Activated naive CD8-positive, alpha-beta T cell treated with anti-CD3 and anti-CD28 coated beads, Interleukin-2, amount 50 U/mL, for 16 hours (primary cell): ENCODE results near the gene CADM4.
"Not testable (repeated sequence)": the region's sequence is repeated elsewhere in the genome, so short reads cannot be mapped to it uniquely, and the experiment has no call there.

Source experiments
- DNase-seq: peaks from one replicate; pipeline ENCODE4 v3.0.0-alpha.2; 2020; ENCODE audit warnings: low read depth, low spot score

CADM4 gene

DNA sequence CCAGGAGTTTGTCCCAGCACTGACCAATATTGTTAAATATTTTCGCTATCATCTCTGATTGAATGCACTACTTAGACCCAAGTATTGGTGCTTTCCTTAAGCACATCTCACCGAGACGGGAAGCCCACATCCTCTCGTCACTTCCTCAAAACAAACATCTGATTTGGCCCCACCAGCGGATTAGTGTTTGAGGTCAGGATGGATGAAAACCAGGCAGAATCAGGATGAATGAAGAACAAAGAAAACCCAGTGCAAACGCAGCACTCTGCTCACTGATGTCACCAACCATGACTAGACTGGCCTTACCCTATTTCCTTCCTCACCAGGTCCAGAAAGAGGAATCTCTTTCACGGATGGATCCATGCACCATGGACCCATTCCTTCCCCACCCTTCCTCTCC is 24.4 kb upstream of the CADM4 start:
- no peak for DNase-seq

GRCh38 chr19:43662487-43662886 is 22.8 kb upstream of the CADM4 start:
- DNase-seq: no peak

- DNase-seq: no peak
Measured at GRCh38 chr19:43660971-43661360, 21.3 kb upstream of the CADM4 start.

DNA sequence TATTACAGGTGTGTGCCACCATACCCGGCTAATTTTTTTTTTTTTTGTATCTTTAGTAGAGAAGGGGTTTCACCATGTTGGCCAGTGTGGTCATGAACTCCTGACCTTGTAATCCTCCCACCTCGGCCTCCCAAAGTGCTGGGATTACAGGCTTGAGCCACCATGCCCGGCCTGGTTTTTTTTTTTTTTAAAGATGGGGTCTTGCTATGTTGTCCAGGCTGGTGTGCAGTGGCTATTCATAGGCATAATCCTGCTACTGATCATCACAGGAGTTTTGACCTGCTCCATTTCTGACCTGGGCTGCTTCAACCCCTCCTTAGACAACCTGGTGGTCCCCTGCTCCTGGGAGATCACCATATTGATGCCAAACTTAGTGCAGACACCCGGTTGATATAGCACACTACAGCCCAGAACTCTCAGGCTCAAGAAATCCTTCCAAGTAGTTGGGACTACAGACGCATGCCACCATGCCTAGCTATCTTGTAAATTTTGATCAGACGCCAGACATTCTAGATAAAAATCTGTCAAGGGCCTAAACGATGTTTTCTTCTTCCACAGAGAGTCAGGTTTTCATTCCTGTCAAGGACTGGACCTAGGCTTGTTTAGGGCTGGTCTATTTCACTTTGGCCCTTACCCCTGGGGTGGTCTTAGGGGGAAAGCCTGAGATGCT is 20.8 kb upstream of the CADM4 start:
- no peak for DNase-seq

DNA sequence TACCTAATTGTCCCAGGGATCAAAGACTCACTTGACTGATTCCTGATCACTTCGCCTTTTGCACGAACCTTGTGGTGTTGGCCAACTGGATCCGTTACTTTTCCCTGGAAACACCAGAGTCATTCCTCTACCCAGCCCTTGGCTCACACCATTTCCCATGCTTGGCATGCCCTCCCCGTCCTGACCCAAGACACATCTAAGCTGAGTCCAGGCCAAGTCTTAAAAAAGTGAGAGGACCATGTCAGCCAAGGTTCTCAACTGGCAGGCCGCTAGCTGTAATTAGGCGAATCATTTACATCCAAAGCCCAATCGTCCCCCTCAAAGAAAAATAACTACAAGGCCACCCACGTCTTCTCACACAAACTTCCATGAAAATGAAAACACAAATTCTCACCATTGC is 18.8 kb upstream of the CADM4 start:
- no peak for DNase-seq

- DNase-seq: no peak
Measured at GRCh38 chr19:43658001-43658400, 18.4 kb upstream of the CADM4 start.

GRCh38 chr19:43656436-43656835 is 16.8 kb upstream of the CADM4 start:
- DNase-seq: no peak

DNA sequence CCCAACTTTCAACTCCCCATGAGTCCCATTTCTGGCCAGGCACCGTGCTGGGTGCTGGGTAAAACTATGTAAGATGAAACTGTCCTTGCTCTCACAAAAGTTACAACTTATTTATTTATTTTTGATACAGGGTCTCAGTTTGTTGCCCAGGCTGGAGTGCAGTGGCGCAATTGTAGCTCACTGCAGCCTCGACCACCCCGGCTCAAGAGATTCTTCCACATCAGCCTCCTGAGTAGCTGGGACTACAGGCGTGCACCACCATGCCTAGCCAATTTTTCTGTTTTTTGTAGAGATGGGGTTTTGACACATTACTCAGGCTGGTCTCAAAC is 12.9 kb upstream of the CADM4 start:
- DNase-seq: no peak

GRCh38 chr19:43651758-43652545 is 12.3 kb upstream of the CADM4 start:
- DNase-seq: no peak

DNA sequence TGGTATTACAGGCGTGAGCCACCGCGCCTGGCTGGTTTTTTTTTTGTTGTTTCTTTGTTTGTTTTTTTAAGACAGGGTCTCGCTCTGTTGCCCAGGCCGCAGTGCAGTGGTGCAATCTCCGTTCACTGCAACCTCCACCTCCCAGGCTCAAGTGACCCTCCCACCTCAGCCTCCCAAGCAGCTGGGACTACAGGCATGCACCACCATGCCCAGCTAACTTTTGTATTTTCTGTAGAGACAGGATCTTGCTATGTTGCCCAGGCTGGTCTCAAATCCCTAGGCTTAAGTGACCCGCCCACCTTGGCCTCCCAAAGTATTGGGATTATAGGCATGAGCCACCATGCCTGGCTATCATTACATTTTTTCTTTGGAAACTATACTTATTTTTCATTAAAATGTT is 10.6 kb upstream of the CADM4 start:
- DNase-seq: not testable (repeated sequence)

DNA sequence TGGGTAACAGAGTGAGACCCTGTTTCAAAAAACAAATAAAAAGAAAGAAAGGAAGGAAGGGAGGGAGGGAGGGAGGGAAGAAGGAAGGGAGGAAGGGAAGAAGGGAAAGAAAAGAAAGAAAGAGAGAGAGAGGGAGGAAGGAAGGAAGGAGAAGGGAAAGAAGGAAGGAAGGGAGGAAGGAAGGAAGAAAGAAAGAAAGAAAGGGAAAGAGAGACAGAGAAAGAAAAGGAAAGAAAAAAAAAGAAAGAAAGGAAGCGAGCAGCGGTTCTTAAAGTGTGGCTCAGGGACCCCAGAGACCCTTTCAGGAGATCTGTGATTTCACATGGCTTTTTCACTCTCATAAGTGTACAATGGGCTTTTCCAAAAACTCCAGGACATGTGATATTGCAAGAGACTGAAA is 9.9 kb upstream of the CADM4 start:
- no peak for DNase-seq

DNA sequence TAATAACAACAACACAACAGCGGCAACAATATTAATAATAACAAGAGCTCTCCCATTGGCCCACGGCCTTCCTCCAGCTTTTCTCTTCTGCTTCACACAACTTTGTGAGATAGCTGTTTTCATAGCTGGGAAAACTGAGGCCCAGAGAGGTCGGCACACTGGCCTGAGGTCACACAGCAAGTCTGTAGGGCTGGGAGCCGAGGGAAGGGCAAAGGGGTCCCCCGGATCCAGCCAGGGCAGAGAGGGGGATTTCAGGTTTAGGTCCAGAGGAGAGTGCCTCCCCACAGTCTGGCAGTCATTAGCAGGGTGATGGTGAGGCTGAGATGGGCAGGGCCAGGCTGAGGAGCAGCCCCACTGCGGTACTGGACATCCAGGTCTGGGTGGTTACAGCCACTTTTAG is 9.0 kb upstream of the CADM4 start:
- DNase-seq: no peak

DNA sequence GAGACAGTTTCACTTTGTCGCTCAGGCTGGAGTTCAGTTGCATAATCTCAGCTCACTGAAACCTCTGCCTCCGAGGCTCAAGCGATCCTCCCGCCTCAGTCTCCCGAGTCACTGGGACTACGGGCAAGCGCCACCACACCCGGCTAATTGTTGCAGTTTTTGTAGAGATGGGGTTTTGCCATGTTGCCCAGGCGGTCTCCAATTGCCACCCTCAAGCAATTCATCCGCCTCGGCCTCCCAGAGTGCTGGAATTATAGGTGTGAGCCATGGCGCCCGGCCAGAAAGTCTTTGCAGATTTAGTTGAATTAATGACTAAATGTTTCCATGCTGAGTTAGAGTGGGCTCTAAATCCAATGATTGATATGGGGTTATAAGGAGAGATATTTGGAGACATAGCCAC is 4.5 kb upstream of the CADM4 start:
- DNase-seq: no peak

GRCh38 chr19:43643326-43643725 is 3.7 kb upstream of the CADM4 start:
- DNase-seq: no peak

- DNase-seq: no peak
Measured at GRCh38 chr19:43642531-43642930, 2.9 kb upstream of the CADM4 start.

GRCh38 chr19:43641333-43641732 is 1.7 kb upstream of the CADM4 start:
- no peak for DNase-seq

GRCh38 chr19:43640424-43640757 is 741 bp upstream of the CADM4 start:
- DNase-seq: no peak

DNA sequence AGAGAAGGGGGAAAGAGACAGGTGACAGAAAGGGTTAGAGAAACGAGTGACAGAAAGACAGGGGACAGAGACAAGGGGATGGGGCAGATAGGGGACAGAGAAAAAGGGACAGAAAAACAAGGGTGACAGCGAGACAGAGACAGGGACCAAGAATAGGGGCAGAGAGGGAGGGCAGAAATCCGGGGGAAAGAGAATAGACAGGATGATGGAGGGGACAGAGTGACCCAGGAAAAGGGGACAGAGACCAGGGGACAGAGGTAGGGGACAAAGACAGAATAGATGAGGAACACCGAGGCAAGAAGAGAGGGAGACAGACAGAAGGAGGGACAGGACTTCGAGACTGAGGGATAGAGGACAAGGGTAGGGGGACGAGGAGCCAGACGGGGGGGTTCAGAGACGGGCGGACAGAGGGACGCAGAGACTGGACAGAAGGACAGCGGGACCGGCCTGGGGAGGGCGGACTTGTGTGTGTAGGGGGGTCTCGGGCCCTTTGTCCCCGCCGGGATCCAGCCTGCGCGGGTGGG is 593 bp downstream of the CADM4 start:
- DNase-seq: no peak

GRCh38 chr19:43638214-43638994 is 1.2 kb downstream of the CADM4 start:
- no peak for DNase-seq

DNA sequence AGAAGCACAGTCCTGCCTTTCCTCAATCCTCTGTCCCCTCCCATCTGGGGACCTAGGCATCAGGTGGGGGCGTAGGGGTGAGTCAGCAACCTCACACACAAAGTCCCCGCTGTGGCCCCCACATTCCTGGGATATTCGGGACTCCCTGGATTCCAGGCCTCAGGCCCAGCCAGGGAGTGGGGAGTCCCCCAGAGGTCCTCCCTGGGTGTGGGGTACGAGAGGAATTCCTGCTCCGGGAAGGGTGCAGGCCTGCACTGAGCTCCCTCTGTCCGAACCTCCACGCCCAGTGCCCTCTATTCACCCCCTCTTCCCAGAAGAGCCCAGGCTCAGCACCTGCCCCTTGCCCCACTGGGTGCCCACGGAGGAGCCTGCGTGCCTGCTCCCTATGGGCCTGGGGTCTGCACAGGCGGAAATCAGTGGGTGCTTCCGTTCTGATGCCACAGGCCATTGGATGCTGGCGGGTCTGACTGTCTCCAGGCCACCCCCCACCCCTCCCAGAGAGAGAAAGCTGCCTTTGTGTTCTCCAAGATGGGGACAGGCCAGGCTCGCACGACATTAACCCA is 3.4 kb downstream of the CADM4 start:
- no peak for DNase-seq

- not testable (repeated sequence) for DNase-seq
Measured at GRCh38 chr19:43635561-43635940, 4.1 kb downstream of the CADM4 start.

DNA sequence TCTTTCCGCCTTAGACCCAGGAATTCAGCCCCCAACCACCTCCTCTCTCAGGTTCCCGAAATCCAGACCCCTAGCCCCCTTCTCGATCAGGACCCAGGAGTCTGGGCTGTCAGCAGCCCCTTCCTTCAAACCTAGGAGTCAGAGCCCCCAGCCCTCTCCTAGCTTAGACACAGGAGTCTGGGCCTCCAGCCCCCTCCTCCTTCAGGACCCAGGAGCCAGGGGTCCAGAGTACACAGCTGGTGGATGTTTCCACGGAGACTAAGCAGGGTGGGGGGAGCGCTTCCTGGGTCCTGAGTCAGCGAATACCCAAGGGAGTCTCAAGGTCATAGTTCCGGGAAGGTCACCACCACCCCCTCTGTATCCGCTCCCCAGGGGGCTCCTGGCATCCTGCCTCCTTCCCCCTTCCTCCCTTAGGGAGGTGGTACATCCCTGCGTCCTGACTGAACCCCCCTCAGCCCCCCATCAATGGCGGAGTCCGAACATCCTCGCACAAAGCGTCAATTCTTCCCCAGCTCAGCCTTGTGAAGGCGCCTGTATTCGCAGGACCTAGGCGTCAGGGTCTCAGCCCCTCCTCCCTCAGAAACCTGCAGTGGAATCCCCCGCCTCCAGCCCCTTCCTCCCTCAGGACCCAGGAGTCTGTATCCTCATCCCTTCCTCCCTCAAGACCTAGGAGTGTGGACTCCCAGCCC is 4.6 kb downstream of the CADM4 start:
- no peak for DNase-seq
